Rectal smooth muscle tissue (tissue), 1 donor: ENCODE results near the gene JAK1.
"Not testable (repeated sequence)": the region's sequence is repeated elsewhere in the genome, so short reads cannot be mapped to it uniquely, and the experiment has no call there.

Experiments used
- H3K27ac ChIP-seq: one replicate; pipeline ENCODE4 v1.7.0; 2013; ENCODE audit warnings: low read depth, low read length, inconsistent platforms
- H3K27me3 ChIP-seq: one replicate; pipeline ENCODE4 v1.7.0; 2013; ENCODE audit warnings: low read length; ENCODE audit not compliant: control insufficient read depth, insufficient read depth
- H3K36me3 ChIP-seq: one replicate; pipeline ENCODE4 v1.7.0; 2013; ENCODE audit warnings: low read length; ENCODE audit not compliant: control insufficient read depth, insufficient read depth
- H3K4me1 ChIP-seq: one replicate; pipeline ENCODE4 v1.7.0; 2013; ENCODE audit warnings: low read length; ENCODE audit not compliant: control insufficient read depth, insufficient read depth
- H3K4me3 ChIP-seq: one replicate; pipeline ENCODE4 v1.7.0; 2013; ENCODE audit warnings: low read length
- H3K9ac ChIP-seq: one replicate; pipeline ENCODE4 v1.7.0; 2013; ENCODE audit warnings: low read length

Gene JAK1

DNA sequence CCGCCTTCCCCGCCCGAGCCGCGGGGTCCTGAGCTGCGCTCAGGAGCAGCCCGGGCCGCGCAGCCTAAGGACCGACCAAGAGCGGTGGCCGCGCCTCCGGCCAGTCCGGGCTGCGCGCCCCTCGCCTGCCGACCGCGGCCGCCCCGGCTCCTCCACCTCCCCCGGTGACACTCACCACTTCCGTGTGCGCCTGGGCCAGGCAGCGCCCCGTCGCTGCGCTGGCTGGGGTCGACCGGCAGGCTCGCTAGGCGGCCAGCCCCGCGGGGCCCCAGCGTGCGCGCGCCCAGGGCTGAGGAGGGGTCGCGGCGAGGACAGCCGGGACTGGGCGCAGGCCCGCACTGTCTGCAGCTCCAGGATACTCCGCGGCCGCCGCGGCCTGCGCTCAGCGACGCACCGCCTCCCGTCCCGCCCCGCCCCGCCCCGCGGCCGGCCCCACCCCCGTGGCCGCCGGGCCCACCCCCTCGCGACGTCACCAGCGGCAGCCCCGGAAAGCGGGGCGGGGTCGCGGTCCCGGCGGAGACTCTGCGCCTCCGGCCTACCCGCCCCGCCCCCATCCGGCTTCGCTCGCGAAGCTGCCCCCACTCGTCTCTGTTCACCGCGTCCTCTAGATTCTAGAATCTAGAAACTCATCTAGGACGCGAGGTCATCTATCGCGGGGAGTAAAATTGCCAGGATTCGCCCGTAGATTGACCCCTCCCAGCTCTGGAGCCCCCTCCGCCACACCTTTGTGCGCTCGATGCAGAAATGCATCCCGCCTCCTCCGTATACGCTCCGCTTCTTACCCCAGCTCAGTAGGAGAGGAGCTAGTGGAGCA lies at the start of gene JAK1:
JAK1 (minus strand) TSS at position 392 of the 814 bp plus-strand sequence. CDS start 80,285 bp downstream, outside the sequence.
- peak within 1 kb of the TSS; percentile 94 for H3K27ac ChIP-seq
- no peaks in the 10 kb centered on the region for H3K27me3 ChIP-seq
- peak within 1 kb of the TSS; percentile 92 for H3K4me3 ChIP-seq
- H3K36me3 ChIP-seq = no peaks in the 10 kb centered on the region
- H3K9ac ChIP-seq = peak within 1 kb of the TSS; percentile 98
- peaks cover 10% of the 10 kb centered on the region for H3K4me1 ChIP-seq

DNA sequence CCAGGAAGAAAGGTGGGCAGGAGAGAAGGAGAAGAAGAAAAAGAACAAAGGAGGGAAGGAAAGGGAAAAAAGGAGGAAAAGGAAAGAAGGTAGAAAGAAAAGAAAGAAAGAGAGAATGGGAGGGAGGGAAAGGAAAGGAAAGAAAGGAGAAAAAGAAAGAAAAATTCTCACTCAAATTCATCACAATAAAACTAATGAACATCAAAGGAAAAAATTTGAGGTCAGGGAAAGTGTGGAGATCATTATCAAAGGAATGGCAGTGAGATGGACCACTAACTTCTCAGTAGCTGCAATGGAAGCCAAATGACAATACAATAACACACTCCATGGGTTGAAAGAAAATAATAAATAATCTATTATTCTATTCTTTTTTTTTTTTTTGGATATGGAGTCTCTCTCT lies 48.0 kb upstream of the JAK1 start:
- H3K4me1 ChIP-seq = no peaks in the 10 kb centered on the region
- H3K36me3 ChIP-seq = no peaks in the 10 kb centered on the region
- no peak overlapping the region for H3K27ac ChIP-seq
- no peaks in the 10 kb centered on the region for H3K27me3 ChIP-seq
- no peak overlapping the region for H3K4me3 ChIP-seq
- no peak overlapping the region for H3K9ac ChIP-seq

DNA sequence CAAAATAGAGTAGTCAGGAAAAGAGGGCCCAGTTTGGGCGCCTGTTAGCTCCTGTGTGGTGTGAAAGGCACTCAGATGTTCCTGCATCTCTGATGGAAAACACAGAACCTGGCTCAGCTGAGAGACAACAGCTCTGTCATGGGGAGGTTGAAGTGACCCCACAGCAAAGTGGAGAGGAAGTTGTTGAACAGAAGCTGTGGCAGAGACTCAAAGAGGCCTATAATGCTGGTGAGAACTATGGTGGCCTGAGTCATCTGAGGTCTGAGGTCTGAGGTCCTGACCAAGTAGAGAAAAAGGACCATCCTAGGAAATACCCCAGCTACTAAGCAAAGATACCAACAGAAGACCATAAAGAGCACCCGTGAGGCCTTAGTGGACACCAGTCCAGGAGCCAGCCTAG lies 45.6 kb upstream of the JAK1 start:
- H3K9ac ChIP-seq = no peak overlapping the region
- H3K4me1 ChIP-seq = no peaks in the 10 kb centered on the region
- no peak overlapping the region for H3K27ac ChIP-seq
- H3K4me3 ChIP-seq = no peak overlapping the region
- no peaks in the 10 kb centered on the region for H3K36me3 ChIP-seq
- no peaks in the 10 kb centered on the region for H3K27me3 ChIP-seq

DNA sequence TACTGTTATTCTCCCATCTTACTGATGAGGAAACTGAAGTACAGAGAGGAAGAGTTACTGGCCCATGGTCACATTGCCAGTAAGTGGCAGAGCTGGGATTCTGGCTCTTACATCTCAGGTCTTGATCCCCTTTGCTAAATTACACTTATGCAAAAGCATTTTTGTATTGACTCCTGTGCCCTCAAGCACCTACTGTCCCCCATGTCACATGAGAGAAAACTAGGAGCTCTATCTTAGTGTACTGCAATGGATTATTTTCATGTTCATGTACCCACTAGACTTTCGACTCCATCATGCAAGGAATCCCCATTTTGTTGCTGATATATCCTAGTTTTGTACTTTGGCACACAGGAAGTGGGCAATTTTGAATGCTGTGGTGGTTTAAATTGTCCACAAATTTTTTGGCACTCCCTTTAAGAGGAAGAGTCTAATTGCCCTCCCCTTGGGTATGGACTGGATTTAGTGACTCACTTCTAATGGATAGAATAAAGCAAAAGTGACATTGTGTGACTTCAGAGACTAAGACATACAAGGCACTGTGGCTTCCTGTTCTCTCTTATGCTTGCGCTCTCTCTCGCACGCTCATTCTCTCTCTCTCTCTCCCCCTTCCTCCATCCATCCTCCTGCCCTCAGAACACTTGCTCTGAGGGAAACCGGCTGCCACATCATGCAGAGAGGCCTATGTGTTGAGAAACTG lies 43.5 kb upstream of the JAK1 start:
- H3K4me1 ChIP-seq = no peaks in the 10 kb centered on the region
- no peak overlapping the region for H3K27ac ChIP-seq
- no peak overlapping the region for H3K9ac ChIP-seq
- no peaks in the 10 kb centered on the region for H3K36me3 ChIP-seq
- H3K4me3 ChIP-seq = no peak overlapping the region
- H3K27me3 ChIP-seq = no peaks in the 10 kb centered on the region

DNA sequence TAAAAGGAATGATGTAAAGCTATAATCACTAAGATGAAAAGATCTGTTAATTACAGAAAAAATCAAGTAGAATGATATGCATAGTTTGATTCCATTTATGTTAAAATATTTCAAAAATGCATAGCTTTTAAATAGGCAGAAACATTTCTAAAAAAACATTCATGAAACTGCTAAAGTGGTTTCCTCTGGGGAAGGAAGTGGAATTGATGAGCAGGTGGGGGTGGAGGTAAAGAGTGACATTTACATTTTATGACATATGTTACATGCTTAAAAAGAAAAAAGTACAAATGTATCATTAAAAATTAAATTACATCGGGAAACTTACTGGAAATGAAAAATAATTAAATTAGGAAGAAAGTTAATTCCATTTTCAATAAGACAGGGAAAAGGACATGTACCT lies 42.8 kb upstream of the JAK1 start:
- H3K9ac ChIP-seq = no peak overlapping the region

DNA sequence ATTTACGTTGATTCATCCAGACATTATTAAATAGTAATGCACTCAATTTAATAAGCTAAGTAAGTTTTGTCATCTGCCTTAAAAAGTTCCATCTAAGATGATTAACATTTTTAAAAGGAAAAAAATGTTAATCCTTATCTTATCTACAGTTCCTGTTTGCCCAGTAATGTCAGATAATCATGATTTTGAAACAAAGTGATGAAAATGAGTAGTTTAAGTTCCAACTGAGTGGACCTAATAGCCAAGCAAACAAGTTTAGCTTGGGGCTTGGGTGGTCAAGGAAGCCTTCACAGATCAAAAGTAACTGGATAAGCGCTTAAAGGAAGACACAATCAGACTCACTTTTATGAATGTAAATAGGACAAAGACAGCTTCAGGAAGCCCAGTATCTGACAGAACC lies 40.5 kb upstream of the JAK1 start:
- Histone ChIP-seq H3K4me3 (no peak overlapping the region), H3K36me3 (no peaks in the 10 kb centered on the region)

More for the DNA sequence above, 42.8 kb upstream of the JAK1 start:
- H3K27me3 ChIP-seq = no peaks in the 10 kb centered on the region
- no peaks in the 10 kb centered on the region for H3K4me1 ChIP-seq
- H3K36me3 ChIP-seq = no peaks in the 10 kb centered on the region
- no peak overlapping the region for H3K4me3 ChIP-seq
- H3K27ac ChIP-seq = no peak overlapping the region

DNA sequence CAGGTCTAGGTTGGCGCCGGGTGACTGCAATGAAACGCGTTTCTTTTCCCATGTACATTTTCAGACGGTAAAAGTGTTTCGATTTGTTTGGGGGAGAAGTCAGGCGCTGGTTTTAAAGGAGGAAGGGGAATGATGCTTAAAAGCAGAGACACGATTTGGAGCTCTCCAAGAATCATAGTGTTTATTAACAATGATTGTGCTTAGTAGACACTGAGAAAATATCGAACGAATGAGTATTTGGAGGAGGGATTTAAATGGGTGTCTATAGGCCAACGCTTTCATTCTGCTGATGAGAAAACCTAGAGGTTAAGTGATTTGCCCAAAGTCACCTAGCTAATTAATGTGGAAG lies 36.9 kb upstream of the JAK1 start:
- peak overlapping the region; percentile 23 for H3K4me3 ChIP-seq
- no peak overlapping the region for H3K9ac ChIP-seq
- no peaks in the 10 kb centered on the region for H3K4me1 ChIP-seq
- H3K27ac ChIP-seq = peak overlapping the region; percentile 91
- no peaks in the 10 kb centered on the region for H3K36me3 ChIP-seq
- H3K27me3 ChIP-seq = no peaks in the 10 kb centered on the region

More for the DNA sequence above, 40.5 kb upstream of the JAK1 start:
- no peaks in the 10 kb centered on the region for H3K4me1 ChIP-seq
- no peak overlapping the region for H3K27ac ChIP-seq
- no peak overlapping the region for H3K9ac ChIP-seq
- H3K27me3 ChIP-seq = no peaks in the 10 kb centered on the region

DNA sequence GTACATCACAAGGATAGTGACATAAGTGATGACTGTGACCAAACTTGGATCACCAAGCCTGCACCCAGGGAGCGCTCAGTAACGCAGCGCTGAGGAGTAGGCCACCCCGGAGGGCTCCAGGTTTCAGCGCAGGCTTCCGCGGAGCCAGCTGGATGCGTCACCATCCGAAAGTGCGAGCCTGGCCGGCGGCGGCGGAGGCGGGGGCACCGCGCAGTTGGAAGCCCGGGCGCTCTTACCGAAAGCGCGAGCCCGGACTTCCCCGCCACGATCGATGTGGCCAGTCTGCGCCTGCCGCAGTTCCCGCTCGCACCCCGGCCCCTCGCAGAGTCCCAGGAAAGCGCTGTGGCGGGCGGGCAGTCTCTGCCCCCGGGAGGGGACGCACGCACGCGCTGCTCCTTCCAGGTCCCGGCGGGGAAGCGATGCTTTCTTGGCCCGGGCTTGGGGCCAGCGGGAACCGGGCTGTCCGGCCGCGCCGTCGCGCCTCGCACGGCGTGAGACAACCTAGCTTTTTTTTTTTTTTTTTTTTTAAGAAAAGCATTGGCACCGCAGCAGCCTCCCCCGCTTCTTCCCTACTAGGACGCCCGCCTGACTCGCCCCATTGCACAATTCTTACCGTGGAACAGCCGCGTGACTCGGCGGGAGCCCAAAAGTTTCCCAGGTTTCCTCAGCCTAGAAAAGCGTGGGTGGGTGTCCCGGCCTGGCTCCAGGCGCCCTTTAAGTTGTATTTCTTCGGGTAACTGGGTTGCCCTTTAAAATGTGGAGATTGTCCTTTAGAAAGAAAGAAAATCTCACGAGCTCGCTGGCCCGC lies 36.4 kb upstream of the JAK1 start:
- H3K27ac ChIP-seq = peak overlapping the region; percentile 91
- H3K27me3 ChIP-seq = no peaks in the 10 kb centered on the region
- H3K36me3 ChIP-seq = no peaks in the 10 kb centered on the region
- H3K9ac ChIP-seq = no peak overlapping the region
- peak overlapping the region; percentile 23 for H3K4me3 ChIP-seq
- no peaks in the 10 kb centered on the region for H3K4me1 ChIP-seq

DNA sequence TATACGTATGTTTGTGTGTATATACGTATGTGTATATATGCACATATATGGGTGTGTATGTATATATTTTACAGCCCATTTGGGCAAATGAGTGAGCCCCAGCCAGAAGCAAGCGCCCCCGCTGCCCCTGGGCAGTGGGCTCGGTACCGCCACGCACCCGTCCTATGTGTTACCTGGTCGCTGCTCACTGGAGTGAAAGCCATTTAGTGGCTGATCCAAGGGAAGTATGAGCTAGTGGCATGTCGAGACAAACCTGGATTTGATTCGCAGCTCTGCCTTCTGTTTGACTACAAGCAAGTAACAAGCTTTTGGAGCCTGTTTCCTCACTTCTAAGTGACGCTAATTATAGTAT lies 35.8 kb upstream of the JAK1 start:
- Histone ChIP-seq H3K27ac (peak overlapping the region; percentile 91), H3K9ac (no peak overlapping the region), H3K27me3 (no peaks in the 10 kb centered on the region), H3K4me1 (no peaks in the 10 kb centered on the region), H3K4me3 (peak overlapping the region; percentile 23), H3K36me3 (no peaks in the 10 kb centered on the region)

DNA sequence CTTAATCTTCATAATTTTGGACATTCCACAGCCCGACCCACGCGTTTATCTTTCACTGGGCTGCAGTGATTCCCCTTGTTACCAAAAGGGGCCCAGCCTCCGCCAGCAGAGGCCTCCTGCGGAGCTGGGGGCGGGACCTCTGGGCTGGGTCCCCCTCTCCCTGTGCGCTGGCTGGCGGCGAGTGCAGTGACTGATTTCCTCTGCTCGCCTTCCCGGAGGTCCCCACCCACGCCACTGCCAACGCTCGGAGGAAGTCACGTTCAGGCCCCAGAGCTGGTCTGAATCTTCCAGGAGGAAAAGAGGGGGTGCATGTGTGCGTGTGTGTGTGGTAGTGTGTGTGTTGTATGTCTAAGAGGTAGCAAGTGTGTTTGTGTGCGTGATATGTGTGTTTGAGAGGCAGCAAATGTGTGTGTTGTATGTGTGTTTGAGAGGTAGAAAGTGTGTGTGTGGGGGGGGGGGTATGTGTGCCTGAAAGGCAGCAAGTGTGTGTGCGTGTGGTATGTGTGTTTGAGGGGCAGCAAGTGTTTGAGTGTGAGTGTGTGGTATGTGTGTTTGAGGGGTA lies 35.0 kb upstream of the JAK1 start:
- Histone ChIP-seq H3K27ac (peak overlapping the region; percentile 17), H3K4me3 (no peak overlapping the region), H3K9ac (no peak overlapping the region)

DNA sequence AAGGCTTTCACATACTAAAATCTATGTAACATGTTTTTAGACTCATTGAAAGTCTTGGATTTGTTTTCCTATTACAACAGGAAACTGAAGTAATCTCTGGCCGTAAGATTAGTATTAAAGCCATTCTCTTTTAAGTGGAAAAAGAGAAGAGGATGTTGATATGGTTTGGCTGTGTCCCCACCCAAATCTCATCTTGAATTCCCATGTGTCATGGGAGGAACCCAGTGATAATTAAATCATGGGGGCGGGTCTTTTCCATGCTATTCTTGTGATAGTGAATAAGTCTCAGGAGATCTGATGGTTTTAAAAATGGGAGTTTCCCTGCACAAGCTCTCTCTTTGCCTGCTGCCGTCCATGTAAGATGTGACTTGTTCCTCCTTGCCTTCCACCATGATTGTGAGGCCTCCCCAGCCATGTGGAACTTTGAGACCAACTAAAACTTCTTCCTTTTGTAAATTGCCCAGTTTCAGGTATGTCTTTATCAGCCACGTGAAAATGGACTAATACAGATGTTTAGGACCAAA lies 32.1 kb upstream of the JAK1 start:
- H3K4me1 ChIP-seq, H3K27ac ChIP-seq: not testable (repeated sequence)

More for the DNA sequence above, 35.0 kb upstream of the JAK1 start:
- H3K27me3 ChIP-seq = no peaks in the 10 kb centered on the region
- no peaks in the 10 kb centered on the region for H3K4me1 ChIP-seq
- no peaks in the 10 kb centered on the region for H3K36me3 ChIP-seq

More for the DNA sequence above, 32.1 kb upstream of the JAK1 start:
- H3K4me3 ChIP-seq, H3K36me3 ChIP-seq, H3K27me3 ChIP-seq, H3K9ac ChIP-seq: not testable (repeated sequence)
